Omental fat pad (tissue), 4 donors: Measurements from ENCODE around the gene LIF. TPM values are rescaled to one million over a fixed set of nuclear protein-coding genes. Genes with fewer than 3 reads are reported as not detected.

Experiments used
- ATAC-seq: fragments of 150-250 bp; one replicate; pipeline ENCODE4 v1.9.1; 2016; ENCODE audit warnings: mild to moderate bottlenecking, moderate library complexity; ENCODE audit not compliant: low FRiP score
- DNase-seq: peaks from one replicate; pipeline ENCODE4 v3.0.0-alpha.2; 2019; ENCODE audit warnings: low spot score
- CTCF ChIP-seq, 3 donors: fragments of 450-650 bp; IDR thresholded peaks; one replicate each; pipeline ENCODE4 v1.5.1; 2016 to 2017; ENCODE audit warnings: antibody characterized with exemption in 3 of 3, mild to moderate bottlenecking in 3 of 3, moderate library complexity in 2 of 3
- total RNA-seq, 4 donors: library from RNA; depleted of rRNA; stranded (reverse); fragments of >200 nt; gene quantifications; one replicate each; pipeline ENCODE4 v1.1.0, GENCODE V29; 2016

LIF gene
- total RNA-seq, 4 donors from 2014 or later, result 1.3 to 74.7 (median 24.4) TPM

- no peak for TF ChIP-seq CTCF (IDR thresholded peaks at IDR 0.05)
- ATAC-seq (no peak), DNase-seq (no peak)
These were observed 6.8 kb upstream of the LIF start for GRCh38 chr22:30253205-30253852.

GRCh38 chr22:30252411-30253204 is 6.0 kb upstream of the LIF start:
- no peak for DNase-seq
- no peak for TF ChIP-seq CTCF (IDR thresholded peaks at IDR 0.05)
- ATAC-seq, result no peak

DNA sequence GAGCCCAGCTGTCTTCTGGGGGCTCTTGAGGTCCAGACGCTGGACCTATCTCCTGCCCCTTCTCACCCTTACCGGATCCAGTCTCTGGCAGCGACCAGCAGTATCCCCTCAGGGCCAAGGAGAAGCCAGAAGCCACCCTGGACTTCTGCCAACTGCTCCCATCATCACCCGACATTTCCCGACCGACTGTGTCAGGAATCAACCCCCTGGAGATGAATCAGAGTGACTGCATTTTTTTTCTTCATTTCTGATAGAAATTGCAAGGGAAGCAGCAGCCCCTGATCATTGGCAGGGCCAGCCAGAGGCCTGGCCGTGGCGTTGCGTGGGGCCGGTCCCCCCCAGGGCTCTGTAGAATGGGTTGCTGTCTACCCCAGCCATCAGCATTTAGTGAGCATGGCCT is 5.2 kb upstream of the LIF start:
- peak; percentile 54 for DNase-seq
- no peak for TF ChIP-seq CTCF (IDR thresholded peaks at IDR 0.05)
- ATAC-seq, result no peak

DNA sequence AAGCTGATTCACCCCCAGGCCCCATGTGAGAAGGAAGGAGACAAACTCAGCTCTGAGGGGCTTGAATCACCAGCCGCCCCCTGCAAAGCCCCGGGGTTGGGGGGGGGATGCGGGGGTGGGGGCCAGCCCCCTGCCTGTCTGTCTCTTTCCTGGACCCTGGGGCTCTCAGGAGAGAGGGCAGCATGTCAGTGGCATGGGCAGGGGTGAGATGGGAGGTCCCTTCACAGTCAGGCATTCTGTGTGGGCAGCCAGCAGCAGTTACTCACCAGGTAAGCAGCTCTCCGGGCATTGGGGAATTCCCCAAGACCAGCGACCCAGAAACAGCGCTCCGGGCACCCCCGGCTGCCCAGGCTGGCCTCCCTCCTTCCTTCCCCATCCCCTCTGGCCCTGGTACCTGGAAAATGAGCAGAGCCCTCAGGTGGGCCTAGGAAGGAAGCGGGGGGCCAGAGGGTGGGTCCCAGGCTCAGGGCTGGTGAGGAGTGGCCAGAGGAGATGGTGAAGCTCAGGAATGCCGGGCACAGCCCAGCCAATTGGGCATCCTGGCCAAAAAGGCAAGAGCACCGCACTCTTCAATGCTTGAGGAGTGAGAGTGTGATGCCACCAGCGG is 4.2 kb upstream of the LIF start:
- peak; percentile 69 for ATAC-seq
- TF ChIP-seq CTCF (IDR thresholded peaks at IDR 0.05), result no peak
- DNase-seq, result no peak

DNA sequence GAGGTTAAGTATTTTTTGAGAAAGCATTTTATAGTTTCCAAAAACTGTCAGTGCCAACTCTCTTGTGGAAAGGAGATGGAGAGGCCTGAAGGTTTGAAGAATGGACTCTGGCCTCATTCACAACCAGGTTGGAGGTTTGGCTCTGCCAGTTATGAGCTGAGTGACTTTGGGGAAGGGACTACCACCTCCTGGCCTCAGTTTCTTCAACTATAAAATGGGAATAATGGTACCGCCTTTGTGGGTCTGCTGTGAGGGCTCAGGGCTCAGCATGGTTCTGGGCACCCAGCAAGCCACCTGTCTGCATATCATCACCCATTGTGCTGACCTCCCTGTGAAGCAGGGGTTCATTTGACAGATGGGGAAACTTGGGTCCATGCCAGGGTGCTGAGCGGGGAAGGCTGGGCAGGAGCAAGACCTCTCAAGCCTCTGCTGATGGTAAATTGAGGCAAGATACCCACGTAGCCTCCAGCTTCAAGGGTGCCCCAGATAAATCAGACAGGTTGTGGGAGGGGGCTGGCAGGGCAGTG is 3.5 kb upstream of the LIF start:
- ATAC-seq, result no peak
- TF ChIP-seq CTCF (IDR thresholded peaks at IDR 0.05), result no peak
- no peak for DNase-seq

DNA sequence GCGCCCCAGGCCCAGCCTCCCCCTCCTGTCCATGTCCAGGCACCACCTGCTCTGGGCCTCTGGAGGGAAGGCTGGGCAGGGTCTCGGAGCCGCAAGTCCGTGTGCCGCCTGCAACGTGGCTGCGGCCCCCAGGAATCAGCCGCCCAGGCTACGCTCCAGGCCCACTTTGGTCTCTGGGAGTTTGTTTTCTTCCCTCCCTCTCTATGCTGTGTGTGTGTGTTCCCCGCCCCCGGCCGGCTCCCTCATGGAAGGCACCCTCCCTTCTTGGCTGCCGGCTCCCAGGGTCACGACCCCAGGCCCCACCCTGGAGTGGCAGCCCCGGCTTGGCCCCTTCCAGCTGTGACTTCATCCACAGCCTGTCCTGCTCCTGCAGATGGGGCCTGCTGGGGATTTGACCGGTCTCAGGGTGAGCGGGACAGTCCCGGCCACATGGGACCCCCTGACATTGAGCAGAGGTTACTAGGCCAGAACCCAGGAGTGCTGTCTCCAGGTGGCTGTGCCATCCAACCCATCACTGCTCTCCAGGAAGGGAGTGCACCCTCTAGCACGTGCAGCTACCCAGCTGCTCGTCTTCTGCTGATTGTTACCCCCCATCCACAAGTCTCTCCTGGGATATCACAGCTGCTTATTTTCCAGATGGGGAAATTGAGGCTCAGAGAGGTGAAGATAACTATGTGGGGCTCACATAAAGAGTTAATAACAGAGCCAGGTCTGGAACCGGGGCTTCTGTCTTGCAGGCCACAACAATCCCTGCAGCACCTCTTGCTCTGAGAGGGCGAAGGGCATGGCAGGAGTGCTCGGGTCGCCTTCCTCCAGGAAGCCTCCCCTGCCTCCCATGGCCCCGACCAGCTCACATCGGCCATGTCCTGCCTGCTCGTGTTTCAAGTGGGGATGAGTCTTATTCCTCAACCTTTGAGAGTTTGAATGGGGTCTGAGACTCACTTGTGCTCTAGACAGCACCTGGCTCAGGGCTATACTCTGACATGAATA is 2.8 kb upstream of the LIF start:
- peak; percentile 5 for ATAC-seq
- no peak for DNase-seq
- TF ChIP-seq CTCF (IDR thresholded peaks at IDR 0.05), result no peak
